ENCODE results near the gene FAM210A. TPM values are rescaled to one million over a fixed set of nuclear protein-coding genes. Genes with fewer than 3 reads are reported as not detected.

Gene FAM210A
- total RNA-seq, 1 experiment from 2014 or later = 25.1 TPM

DNA sequence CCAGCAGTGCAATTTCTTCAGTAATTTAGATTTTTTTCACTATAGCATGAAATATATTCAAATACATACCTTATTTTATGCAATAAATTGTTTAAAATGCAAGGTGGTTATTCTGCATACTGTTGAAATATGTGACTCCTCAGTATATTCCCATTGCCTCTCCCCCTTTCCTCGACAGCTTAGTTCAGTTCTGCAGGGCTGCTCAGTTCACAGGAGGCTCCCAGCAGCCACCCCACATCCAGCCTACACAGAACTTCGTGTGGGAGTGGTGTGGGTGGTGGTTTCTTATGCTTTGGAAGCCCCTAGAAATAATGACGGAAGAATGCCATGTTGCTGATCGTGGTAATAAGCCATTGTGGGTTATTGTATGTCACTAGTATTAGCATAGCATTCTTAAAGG lies 79.7 kb downstream of the FAM210A start:
- DNase-seq (ENCODE audit: low spot score) = no peak

DNA sequence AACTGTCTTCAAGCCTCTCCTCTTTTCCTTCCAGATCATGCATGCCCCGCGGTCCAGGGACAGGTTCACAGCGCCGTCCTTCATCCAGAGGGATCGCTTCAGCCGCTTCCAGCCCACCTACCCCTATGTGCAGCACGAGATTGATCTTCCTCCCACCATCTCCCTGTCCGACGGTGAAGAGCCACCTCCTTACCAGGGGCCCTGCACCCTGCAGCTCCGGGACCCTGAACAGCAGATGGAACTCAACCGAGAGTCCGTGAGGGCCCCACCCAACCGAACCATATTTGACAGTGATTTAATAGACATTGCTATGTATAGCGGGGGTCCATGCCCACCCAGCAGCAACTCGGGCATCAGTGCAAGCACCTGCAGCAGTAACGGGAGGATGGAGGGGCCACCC lies 81.3 kb downstream of the FAM210A start:
- DNase-seq (ENCODE audit: low spot score) = no peak

DNA sequence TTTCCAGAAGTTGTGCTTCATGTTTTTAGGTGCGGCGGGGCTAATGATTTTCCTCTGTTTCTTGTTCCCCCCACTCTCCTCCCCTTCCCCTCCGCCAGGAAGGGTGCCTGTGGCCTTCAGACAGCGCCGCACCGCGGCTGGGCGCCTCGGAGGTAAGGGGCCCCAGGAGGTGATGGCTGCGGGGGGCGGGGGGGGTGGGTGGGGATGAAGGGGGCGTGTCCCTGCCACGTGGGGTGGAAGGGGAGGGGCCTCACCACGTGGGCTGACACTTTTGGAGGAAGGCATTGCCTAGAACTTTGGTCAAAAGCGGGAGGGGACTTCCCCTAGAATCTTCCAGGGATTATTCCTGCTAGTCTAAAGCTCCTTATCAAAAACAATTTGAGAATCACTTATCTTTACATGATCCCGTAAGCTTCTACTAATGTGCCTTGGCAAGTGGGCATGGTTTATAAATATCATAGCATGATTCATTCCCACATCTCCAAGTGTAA lies 83.1 kb downstream of the FAM210A start:
- DNase-seq (ENCODE audit: low spot score) = no peak

DNA sequence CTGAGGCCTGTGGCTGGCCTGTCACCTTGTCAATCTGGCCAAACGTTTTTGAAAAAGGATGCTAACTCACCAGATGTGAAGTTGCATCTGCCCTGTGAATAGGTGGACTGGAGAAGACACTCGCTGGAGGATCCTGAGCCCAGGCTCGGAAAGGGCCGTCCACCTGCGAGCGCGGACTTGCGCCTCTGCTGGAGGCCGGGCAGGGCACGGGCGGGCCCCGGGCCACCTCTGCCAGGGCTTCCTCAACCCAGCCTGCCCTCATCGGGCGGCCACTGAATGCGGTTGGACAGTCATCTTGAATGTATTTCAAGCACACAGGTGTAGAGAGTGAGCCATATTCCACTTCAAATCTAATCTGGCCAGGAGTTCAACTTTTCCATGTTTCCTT lies 83.9 kb downstream of the FAM210A start:
- no peak for DNase-seq (ENCODE audit: low spot score)

DNA sequence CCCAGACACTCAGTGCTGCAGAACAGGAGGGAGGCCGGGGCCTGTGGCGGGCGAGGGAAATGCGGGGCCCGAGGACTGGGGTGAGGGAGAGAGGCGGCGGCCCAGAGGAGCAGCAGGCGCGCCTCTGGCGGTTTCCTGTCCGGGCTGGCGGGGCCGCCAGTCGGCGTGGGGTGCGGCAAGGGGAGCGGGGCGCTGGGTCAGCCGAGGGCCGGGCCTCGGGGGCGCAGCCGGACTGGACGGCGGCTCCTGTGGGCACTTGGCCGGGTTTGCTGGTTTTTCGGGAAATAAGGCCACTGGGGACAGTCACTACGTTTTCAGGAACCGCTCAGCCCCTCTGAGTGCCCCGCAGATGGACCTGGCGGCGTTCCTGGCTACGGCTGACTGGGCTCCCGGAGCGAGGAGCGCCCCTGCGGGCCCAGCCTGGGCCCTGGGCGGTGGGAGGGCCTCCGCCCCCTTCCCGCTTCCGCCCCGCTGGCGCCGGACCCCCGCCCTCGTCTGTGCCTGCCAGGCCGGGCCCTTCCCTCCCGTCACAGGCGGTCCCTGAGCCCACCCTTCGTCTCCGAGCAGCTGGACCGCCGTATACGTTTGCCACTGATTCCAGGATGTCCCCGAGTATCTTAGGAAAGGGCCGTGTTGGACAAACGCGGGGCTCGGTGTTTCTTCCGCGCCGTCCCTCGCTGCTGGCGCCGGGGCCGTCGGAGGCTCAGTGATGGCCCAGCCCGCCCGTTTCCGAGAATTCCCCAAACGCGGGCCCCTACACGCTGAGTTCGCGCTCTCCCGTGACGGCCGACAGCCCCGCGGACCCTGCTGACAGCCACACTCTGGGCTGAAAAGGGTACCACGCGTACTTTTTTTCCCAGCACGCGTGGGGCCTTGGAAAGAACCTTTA lies 84.6 kb downstream of the FAM210A start:
- no peak for DNase-seq (ENCODE audit: low spot score)

DNA sequence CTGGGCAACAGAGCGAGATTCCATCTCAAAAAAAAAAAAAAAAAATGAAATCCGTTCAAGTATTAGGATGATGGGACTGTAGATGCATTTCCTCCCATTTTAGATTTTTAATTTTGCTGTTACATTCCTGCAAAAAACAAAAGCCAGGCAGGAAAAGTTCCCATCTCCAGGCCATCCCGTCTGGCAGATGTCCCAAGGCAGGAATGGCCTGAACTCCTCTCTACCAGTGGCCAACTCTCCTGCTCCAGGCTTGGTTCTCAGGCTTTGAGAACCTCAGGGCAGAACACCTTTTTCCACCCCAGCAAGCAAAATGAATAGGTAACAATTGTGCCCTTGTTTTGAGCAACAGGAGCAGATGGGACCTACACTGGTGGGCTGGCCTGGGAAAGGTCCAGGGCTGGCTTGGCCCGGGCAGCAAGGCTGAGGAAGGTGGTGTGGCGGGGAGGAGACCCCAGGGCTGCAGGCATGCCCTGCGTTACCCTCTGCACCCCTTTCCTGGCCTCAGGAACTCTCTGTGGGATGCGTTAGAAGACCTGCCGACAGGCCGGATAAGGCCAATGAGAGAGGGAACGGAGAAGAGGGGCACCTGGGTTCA lies 86.0 kb downstream of the FAM210A start:
- DNase-seq (ENCODE audit: low spot score) = no peak

DNA sequence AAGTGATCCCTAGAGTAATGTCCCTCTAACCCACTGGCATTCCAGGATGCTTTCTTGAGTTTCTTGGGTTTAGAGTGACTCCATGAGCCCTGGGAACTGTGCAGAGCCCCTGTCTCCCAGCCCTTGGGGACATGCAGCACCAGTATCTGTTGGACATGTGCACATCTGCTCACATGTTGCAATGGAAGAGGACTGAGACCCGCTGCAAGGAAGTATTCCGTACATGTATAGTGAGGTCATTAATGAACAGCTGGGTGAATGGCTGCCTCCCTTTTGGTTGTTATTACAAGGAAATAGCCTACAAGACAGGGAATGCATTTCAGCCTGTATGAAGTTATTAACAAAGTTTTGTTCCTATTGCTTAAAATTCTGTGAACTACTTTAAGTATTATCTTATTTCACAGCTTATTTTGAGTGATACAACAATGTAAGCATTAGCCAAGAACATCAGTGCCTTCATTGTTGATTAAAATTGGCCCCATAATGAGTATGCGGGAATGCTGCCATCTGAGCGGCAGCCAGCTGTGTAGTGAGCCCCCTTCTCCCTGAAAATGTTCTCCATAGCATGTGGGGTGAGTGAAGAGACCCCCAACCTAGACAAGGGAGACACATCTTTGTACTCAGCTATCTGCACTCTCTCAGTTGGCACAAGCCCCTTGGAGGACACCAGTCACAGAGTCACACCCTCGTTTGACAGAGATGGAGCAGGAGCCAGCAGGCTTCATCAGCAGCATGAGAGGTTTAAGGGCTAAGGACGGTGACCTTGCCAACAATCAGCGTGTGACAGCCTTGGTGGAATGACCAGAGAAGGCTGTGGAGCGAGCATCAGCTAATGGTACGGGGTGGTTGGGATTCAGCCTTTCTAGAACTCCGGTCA lies 87.4 kb downstream of the FAM210A start:
- no peak for DNase-seq (ENCODE audit: low spot score)

DNA sequence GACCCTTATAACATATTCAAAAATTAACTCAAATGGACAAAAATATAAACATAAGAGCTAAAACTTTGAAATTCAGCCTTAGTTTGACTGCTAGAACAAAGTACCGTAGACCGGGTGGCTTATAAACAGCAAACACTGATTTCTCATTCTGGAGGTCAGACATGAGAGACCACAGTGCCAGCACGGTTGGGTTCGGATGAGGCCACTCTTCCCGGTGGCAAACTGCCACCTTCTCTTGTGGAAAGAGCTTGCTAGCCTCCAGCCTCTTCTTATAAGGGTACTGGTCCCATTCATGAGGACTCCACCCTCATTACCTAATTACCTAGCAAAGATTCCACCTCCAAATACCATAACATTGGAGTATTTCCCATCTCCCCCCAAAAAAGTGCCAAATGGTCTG lies 91.3 kb downstream of the FAM210A start:
- no peak for DNase-seq (ENCODE audit: low spot score)

DNA sequence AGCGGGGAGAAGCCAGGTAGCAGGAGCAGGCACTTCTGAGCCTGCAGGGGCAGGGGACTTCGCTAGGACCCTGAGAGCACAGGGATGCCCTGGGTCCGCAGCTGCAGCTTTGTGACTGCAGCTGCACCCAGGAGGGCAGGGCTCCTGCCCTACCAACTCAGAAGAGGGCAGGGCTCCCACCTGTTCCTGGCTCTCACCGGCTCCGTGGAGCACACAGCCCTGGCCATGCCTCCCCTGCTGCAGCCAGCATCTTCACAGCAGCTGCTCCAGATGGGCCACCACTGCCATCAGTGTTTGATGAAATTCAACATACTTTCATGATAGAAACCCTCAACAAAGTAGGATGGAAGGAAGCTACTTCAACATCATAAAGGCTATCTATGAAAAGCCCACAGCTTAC lies 92.7 kb downstream of the FAM210A start:
- DNase-seq (ENCODE audit: low spot score) = no peak

DNA sequence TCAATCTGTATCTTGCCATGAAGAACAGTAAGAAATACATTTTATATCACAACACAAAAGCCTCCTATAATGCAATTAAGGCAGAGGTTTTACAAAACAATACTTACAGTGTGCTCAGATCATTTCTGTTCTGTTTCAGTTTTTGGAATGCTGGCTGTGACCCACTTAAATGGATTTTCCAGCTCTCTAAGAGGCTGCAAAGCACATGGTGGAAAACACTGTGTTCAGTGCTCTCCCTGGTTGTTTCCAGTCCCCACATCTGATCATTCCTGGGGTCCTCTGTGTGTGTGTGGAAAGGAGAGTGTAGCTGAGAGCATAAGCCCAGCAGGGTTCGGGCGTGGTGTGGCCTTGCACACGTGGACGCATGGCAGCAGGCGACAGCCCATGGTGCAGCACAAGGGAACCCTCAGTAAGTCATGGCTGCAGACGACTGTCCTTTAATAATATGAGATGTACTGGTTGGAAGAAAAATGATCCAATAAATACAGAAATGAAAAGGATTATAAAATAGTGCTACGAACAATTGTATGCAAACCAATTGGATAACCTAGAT lies 95.6 kb downstream of the FAM210A start:
- no peak for DNase-seq (ENCODE audit: low spot score)

DNA sequence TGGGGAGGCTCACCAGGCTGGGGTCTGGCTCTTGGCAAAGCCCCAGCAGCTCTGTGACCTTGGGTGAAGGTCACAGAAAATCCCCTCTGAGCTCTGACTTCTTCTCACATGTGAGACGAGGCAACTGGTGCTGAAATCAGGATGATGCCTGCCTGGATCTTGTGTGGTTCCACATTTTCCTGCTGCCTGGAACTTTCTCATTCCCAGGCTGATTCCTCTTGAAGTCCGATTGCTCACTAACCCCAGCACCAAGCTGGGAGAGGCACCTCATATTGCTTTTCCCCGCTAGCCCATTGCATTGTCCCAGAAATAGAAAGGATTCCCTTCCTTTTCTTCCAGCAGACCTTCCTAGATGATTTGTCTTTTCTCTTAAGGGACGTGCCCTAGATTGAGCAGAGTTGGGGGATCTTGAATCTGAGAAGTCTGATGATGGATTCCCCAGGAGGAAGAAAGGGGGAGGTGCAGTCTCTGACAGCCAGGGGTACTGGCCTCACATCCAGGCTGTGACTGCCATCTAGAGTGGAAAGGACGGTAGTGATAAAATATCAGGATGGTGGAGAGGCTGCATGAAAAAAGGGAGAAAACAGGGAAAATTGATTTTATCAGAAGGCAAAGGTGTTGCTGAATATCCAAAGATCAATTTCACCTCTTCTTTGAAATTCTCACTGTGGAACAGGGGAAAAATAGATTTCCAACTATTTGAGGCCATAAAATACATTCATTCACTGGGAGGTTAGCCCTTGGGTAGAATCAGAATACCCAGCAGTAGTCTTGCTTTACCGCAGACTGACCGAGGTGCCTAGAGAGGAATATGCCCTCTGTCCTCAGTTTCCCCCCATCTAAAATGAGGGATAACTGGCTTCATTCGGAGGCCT lies 96.3 kb downstream of the FAM210A start:
- peak; percentile 70 for DNase-seq (ENCODE audit: low spot score)

DNA sequence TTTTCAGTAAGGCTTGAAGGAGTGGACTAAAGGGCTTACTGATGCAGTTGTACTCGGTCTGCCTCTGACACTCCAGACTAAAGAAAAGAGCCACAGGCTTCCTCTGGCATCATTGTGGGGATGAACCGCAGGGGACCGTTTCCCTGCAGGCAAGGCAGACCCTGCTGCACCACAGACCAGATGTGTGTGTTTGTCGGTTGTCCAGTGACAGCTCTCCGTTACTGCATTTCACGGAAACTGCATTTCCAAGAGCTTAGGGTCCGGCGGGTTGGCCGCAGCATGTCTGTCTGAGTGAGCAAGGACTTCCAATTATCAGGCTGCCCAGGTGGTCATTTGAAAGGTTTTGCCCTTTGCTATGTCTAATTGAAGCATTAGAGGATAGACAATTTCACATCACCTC lies 98.1 kb downstream of the FAM210A start:
- no peak for DNase-seq (ENCODE audit: low spot score)

DNA sequence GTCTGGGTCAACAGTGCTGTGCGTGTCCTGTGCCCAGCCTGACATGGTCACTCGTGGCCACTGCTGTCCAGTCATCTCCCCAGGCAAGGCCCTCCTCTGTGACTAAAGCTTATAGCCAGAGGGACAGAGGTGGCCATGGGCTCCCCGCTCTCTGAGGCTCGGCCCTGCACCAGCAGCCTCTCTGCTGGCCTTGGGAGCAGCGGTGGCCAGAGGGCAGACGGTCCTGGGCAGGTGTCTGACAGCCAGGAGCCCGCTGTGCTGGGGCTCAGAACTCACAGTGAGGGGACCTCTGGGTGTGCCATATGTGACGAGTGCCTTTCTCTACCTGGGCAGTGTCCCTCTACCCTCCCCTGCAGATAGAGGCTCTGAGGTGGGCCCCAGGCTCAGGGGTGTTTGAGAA lies 98.7 kb downstream of the FAM210A start:
- DNase-seq (ENCODE audit: low spot score) = no peak

DNA sequence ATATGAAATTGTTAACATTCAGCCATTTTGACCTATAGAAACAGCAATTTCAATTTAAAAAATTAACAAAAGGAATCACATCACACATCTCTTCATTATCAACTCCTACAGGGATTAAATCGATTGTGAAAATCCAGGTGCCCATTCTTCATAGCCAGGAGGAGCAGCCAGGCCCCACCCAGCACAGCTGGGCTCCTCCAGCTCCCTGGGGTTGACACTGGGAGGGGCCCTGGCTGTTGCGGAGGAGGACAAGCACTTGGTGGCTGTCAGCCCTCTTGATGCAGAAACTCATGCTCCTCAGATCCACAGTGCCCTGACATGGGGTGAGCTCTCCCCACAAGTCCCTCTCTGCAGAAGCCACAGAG lies 99.8 kb downstream of the FAM210A start:
- DNase-seq (ENCODE audit: low spot score) = no peak

DNA sequence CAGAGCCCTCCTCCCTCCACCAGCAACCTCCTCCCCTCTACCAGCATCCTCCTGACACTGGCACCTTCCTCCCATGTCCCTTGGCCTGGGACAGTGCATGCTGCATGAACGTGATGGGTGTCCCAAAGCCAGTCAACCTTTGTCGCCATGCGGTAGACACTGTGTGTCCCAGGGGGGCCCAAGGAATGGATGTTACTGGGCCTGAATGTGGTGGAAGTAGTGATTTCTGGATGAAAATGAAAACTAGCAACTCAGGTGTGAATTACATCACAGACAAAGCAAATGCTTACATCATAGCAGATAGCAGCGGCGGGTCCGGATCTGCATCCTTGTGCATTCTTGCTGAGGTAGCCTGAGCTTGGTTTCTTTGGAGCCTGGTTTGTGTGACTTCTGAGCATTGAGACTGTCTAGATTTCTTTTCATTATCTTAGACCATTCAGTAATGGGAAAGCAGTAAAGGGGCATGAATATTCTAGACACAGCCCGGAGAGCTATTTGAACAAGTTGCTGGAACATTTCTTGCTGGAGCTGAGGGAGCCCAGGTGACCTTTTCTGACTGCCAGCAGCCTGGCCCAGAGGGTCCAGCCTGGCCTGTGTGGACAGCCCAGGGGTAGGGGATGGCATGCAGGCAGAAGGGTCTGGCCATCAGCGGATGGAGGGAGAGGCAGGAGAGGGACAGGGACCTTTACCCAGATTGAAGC lies 100.4 kb downstream of the FAM210A start:
- DNase-seq (ENCODE audit: low spot score) = no peak

DNA sequence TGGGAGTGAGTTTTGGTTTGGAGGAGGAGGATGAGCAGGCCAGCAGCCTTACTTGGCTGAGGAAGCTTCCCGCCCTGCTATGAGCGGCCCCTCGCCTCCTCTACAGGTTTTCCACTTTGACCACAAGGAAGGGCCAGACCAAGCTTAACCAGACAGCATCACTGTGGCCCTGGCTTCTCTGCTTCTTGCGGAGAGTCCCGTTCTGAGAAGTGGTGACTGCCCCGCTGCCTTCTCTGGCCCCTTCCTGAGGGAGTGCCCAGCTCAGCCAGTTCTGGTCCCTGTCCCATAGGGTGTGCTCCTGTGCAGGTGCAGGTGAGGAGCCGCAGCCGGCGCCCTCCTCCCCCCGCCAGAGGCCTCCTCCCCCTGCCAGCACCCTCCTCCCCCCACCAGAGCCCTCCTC lies 101.0 kb downstream of the FAM210A start:
- DNase-seq (ENCODE audit: low spot score) = no peak

DNA sequence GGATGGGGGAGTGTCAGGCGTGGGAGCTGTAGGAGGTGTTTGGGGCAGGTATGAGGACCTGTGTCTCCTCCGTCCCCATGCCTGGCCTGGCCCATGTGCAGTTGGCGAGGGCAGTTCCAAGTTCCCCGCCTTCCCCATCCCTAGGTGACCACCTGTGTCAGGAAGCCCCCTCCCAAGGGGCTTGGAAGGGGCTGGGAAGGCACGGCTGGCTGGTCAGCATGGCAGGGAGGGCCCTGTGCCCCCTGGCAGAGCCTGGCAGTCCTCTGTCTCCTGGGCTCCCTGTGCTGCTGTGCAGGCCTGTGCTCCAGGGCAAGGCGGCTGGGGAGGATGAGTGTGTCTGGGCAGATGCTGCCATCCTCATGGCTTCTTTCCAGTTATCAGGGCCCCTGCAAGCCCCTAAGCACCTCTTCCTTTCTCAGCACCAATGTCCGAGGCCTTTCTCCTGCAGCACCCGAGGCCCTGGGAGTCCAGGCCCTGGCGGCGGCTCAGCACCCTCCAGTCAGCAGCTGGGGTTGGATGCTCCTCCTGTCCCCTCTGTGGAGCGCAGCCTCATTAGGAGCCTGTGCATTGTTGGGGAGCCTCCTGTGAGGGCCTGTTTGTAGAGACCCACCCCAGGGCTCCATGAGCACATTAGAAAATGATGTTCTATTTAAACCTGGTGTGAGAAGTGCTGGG lies 101.7 kb downstream of the FAM210A start:
- DNase-seq (ENCODE audit: low spot score) = no peak

DNA sequence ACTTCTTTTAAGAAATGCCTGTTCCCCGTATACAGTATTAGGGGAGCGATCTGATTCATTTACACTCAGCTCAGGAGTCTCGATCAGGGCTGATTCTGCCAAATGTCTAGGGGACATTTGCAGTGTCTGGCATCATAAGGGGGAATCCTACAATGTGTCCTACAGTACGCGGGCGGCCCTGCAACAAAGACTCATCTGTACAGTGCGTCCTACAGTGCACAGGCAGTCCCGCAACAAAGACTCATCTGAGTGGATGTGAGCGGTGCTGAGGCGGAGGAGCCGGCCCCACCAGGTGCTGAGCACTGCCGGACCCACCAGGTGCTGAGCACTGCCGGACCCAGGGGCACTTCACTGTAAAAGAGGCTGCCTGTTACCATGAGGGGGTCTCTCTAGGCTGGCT lies 102.5 kb downstream of the FAM210A start:
- no peak for DNase-seq (ENCODE audit: low spot score)

DNA sequence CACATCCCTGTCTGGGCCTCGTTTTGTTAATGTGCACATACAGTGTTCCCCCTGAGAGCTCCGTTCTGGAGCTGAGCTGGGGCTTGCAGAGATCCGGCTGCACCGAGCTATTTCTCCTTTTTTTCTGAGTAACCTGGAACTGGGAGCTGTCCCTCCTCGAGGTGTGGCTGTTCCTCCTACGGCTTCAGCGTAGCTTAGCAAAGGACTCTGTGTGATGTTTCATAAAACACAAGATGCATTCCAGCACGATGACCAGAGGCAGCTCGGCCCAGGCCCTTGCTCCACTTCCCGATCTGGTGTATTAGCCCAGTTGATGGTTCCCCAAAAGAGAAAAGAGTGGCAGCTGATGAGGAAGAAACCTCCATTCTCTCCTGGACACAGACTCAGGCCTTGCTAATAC lies 103.0 kb downstream of the FAM210A start:
- no peak for DNase-seq (ENCODE audit: low spot score)

DNA sequence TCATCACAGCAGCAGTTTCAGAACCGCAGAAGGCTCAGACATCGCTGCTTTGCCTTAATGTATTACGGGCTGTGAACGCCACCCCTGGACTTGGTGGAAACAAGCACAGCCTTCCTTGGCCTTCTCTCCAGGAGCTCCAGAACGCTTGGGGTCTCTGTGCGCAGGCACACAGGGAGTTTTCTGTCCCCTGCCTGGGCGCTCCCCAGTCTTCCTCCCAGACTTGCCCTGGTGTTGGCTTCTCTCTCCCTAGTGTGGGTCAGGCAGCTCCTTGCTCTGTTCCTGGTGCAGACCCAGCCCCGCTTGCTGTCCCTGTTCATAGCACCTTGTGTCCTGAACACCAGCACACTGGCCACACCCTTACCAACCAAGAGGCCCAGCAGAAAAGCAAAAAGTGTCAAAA lies 103.6 kb downstream of the FAM210A start:
- DNase-seq (ENCODE audit: low spot score) = no peak

Data from H4 (cell line).